Esophagus squamous epithelium (tissue), 4 donors: ENCODE data around the gene ASIC2.

Experiments
- POLR2A ChIP-seq, 4 donors: fragments of 450-650 bp; IDR thresholded peaks; one replicate each; pipeline ENCODE4 v1.6.1; 2017; ENCODE audit warnings: antibody characterized with exemption in 4 of 4, mild to moderate bottlenecking in 4 of 4, moderate library complexity in 3 of 4
- TF ChIP-seq, protein P1 (sequence below), 6 experiments: fragments of 450-650 bp in 4 of 6; fragments of 200-600 bp in 2 of 6; sonication (generic) in 2 of 6; IDR thresholded peaks; one replicate each; pipeline ENCODE4 v1.5.1; 2016 to 2019; ENCODE audit warnings: antibody characterized with exemption in 6 of 6, mild to moderate bottlenecking in 4 of 6, moderate library complexity in 4 of 6

DNA sequence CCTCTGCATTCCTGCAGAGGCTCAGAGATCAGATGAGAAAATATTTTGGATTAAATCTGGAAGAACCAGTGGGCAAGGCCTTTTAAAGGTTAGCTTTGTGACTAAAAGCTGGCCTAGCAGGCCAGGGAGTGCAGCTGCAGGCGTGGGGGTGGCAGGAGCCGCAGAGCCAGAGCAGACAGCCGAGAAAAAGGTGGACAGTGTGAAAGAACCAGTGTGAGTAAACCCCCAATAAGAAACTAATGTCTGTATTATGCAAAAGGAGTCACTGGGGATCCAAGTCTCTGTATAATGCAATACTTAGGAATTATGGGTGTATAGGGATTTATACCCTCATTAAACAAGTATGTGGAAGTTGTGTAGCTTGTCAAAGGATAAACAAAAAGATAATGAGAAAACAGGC, 322.8 kb downstream of the ASIC2 start:
- TF ChIP-seq, protein P1, sequence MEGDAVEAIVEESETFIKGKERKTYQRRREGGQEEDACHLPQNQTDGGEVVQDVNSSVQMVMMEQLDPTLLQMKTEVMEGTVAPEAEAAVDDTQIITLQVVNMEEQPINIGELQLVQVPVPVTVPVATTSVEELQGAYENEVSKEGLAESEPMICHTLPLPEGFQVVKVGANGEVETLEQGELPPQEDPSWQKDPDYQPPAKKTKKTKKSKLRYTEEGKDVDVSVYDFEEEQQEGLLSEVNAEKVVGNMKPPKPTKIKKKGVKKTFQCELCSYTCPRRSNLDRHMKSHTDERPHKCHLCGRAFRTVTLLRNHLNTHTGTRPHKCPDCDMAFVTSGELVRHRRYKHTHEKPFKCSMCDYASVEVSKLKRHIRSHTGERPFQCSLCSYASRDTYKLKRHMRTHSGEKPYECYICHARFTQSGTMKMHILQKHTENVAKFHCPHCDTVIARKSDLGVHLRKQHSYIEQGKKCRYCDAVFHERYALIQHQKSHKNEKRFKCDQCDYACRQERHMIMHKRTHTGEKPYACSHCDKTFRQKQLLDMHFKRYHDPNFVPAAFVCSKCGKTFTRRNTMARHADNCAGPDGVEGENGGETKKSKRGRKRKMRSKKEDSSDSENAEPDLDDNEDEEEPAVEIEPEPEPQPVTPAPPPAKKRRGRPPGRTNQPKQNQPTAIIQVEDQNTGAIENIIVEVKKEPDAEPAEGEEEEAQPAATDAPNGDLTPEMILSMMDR (IDR thresholded peaks at IDR 0.05): no peak
- TF ChIP-seq POLR2A (IDR thresholded peaks at IDR 0.05): no peak
